Spinal cord (tissue), 10 donors: Measurements from ENCODE around the gene L2HGDH. TPM values are rescaled to one million over a fixed set of nuclear protein-coding genes. Genes with fewer than 3 reads are reported as not detected.
A peak's percentile ranks its signal among the peaks of the same experiment; 100 is the strongest.

ENCODE experiments used
- DNase-seq, 6 donors: peaks; one replicate each; pipeline versions ENCODE4 v3.0.0 to v3.0.0-alpha.2; 2013 to 2015; ENCODE audit warnings: low spot score in 6 of 6, low read depth in 4 of 6
- H3K27ac ChIP-seq: one replicate; pipeline ENCODE4 v1.5.1; 2013; ENCODE audit warnings: low read depth, low read length, control low read depth
- H3K27me3 ChIP-seq: one replicate; pipeline ENCODE4 v1.6.1; 2013; ENCODE audit warnings: low read length; ENCODE audit not compliant: control insufficient read depth, insufficient read depth
- H3K36me3 ChIP-seq: one replicate; pipeline ENCODE4 v1.6.1; 2013; ENCODE audit warnings: low read length; ENCODE audit not compliant: control insufficient read depth, insufficient read depth
- H3K4me1 ChIP-seq: one replicate; pipeline ENCODE4 v1.6.1; 2013; ENCODE audit warnings: low read length; ENCODE audit not compliant: control insufficient read depth, insufficient read depth
- H3K4me3 ChIP-seq: one replicate; pipeline ENCODE4 v1.5.1; 2013; ENCODE audit warnings: low read depth, low read length, control low read depth
- H3K9me3 ChIP-seq: one replicate; pipeline ENCODE4 v1.6.1; 2013; ENCODE audit warnings: low read length; ENCODE audit not compliant: control insufficient read depth, insufficient read depth
- WGBS: methylation state at CpG from one replicate; pipeline ENCODE4 v1.1.5; 2013; ENCODE audit warnings: missing lambda C conversion rate; ENCODE audit not compliant: insufficient coverage; 5-methylcytosine and 5-hydroxymethylcytosine counted together
- polyA plus RNA-seq, 2 donors: library from polyadenylated mRNA; unstranded; fragments of 120-200 nt; gene quantifications; one replicate each; pipeline ENCODE4 v1.2.1, GENCODE V29; 2013; ENCODE audit not compliant: insufficient read length in 2 of 2
- total RNA-seq, 2 donors: library from RNA; depleted of rRNA in 1 of 2; stranded (reverse); fragments of 120-200 nt in 1 of 2; fragments of >200 nt in 1 of 2; gene quantifications; one replicate each; pipeline versions ENCODE4 v1.2.3 to v1.2.4, GENCODE V29; 2013 to 2014
- donor health status: healthy.

Gene L2HGDH
- total and polyA plus RNA-seq, 4 donors, result 7.9 to 11.8 (median 8.0) TPM

- Histone ChIP-seq H3K4me1 (no peaks in the 10 kb centered on the region), H3K9me3 (no peaks in the 10 kb centered on the region), H3K27me3 (no peaks in the 10 kb centered on the region), H3K27ac (no peak overlapping the region), H3K36me3 (no peaks in the 10 kb centered on the region), H3K4me3 (no peak overlapping the region)
- 52% methylated on average over 3 of the region's 3 CpGs for WGBS
- no peak for DNase-seq
Measured at GRCh38 chr14:50237427-50237826, 74.6 kb downstream of the L2HGDH start.

GRCh38 chr14:50233951-50234250, 78.1 kb downstream of the L2HGDH start:
- no CpG with 5 or more reads among the region's 4 CpGs for whole genome bisulfite sequencing
- H3K27ac ChIP-seq, result no peak overlapping the region
- no peak for DNase-seq
- peaks cover 3% of the 10 kb centered on the region for H3K4me1 ChIP-seq
- H3K9me3 ChIP-seq, result no peaks in the 10 kb centered on the region
- H3K36me3 ChIP-seq, result no peaks in the 10 kb centered on the region
- H3K27me3 ChIP-seq, result no peaks in the 10 kb centered on the region
- H3K4me3 ChIP-seq, result no peak overlapping the region

GRCh38 chr14:50233166-50233950, 78.7 kb downstream of the L2HGDH start:
- Histone ChIP-seq H3K27me3 (no peaks in the 10 kb centered on the region), H3K4me1 (peaks cover 3% of the 10 kb centered on the region), H3K9me3 (no peaks in the 10 kb centered on the region), H3K4me3 (no peak overlapping the region), H3K27ac (no peak overlapping the region), H3K36me3 (no peaks in the 10 kb centered on the region)
- DNase-seq, result peak in 1 of 6 donors; percentile 76
- WGBS, result 63% methylated on average over 5 of the region's 14 CpGs

- 33% methylated on average over 5 of the region's 13 CpGs for WGBS
- Histone ChIP-seq H3K4me1 (peaks cover 5% of the 10 kb centered on the region), H3K4me3 (peak overlapping the region; percentile 63), H3K9me3 (no peaks in the 10 kb centered on the region), H3K27ac (peak overlapping the region; percentile 93), H3K36me3 (no peaks in the 10 kb centered on the region), H3K27me3 (no peaks in the 10 kb centered on the region)
- no peak for DNase-seq
Measured at GRCh38 chr14:50232276-50232642, 79.8 kb downstream of the L2HGDH start.

- H3K9me3 ChIP-seq, result no peaks in the 10 kb centered on the region
- no peaks in the 10 kb centered on the region for H3K27me3 ChIP-seq
- peak within 1 kb of the TSS; percentile 81 for H3K4me3 ChIP-seq
- WGBS, result under 1% methylated on average over 81 of the region's 90 CpGs
- H3K4me1 ChIP-seq, result peaks cover 7% of the 10 kb centered on the region
- peak; percentile 79 to 96 (median 82) for DNase-seq
- peak within 1 kb of the TSS; percentile 93 for H3K27ac ChIP-seq
- no peaks in the 10 kb centered on the region for H3K36me3 ChIP-seq
Measured at GRCh38 chr14:50231475-50232275, 80.4 kb downstream of the L2HGDH start, which contains the start of gene SOS2. TSS of gene SOS2 (minus strand) at chr14:50231578. CDS start at chr14:50231283, 295 bp downstream.

- Histone ChIP-seq H3K9me3 (no peaks in the 10 kb centered on the region), H3K36me3 (no peaks in the 10 kb centered on the region), H3K4me3 (peak overlapping the region; percentile 81), H3K27me3 (no peaks in the 10 kb centered on the region), H3K4me1 (peaks cover 7% of the 10 kb centered on the region), H3K27ac (peak overlapping the region; percentile 89)
- DNase-seq, result peak in 3 of 6 donors; percentile 22 to 68 (median 60)
- WGBS, result under 1% methylated on average over 63 of the region's 64 CpGs
Measured at GRCh38 chr14:50230701-50231474, 81.1 kb downstream of the L2HGDH start.

- Histone ChIP-seq H3K4me1 (peaks cover 7% of the 10 kb centered on the region), H3K36me3 (no peaks in the 10 kb centered on the region), H3K27ac (peak overlapping the region; percentile 89), H3K4me3 (peak overlapping the region; percentile 81), H3K27me3 (no peaks in the 10 kb centered on the region), H3K9me3 (no peaks in the 10 kb centered on the region)
- WGBS, result 0% methylated on average over 1 of the region's 6 CpGs
- DNase-seq, result peak in 2 of 6 donors; percentile 26 to 50
Measured at GRCh38 chr14:50230401-50230700, 81.7 kb downstream of the L2HGDH start.

GRCh38 chr14:50229681-50230080, 82.3 kb downstream of the L2HGDH start:
- no peaks in the 10 kb centered on the region for H3K27me3 ChIP-seq
- H3K4me1 ChIP-seq, result peaks cover 7% of the 10 kb centered on the region
- H3K4me3 ChIP-seq, result peak overlapping the region; percentile 81
- H3K9me3 ChIP-seq, result no peaks in the 10 kb centered on the region
- no peak overlapping the region for H3K27ac ChIP-seq
- DNase-seq, result no peak
- no CpG with 5 or more reads among the region's 2 CpGs for WGBS
- H3K36me3 ChIP-seq, result no peaks in the 10 kb centered on the region

GRCh38 chr14:50228313-50228712, 83.7 kb downstream of the L2HGDH start:
- no CpG with 5 or more reads among the region's 2 CpGs for WGBS
- Histone ChIP-seq H3K4me1 (peaks cover 7% of the 10 kb centered on the region), H3K27me3 (no peaks in the 10 kb centered on the region), H3K9me3 (no peaks in the 10 kb centered on the region), H3K36me3 (no peaks in the 10 kb centered on the region), H3K4me3 (no peak overlapping the region), H3K27ac (no peak overlapping the region)
- DNase-seq, result no peak
